HCT116 (cell line): Measurements from ENCODE around the gene SHC2. TPM values are rescaled to one million over a fixed set of nuclear protein-coding genes. Genes with fewer than 3 reads are reported as not detected.

Experiments used
- ATAC-seq: fragments of 200-7000 bp; cut with Tn5 transposase; 2 replicates; pipeline ENCODE4 v1.9.1; 2020; ENCODE audit warnings: mild to moderate bottlenecking, moderate library complexity
- BruUV-seq: library from RNA; stranded (reverse); fragments of 400-500 nt; replicated peaks from 2 replicates; lab custom pipeline; 2021; lab: Mats Ljungman, UMichigan
- CTCF ChIA-PET: fragments of 300-600 bp; sonication (Branson Sonifier 250); formaldehyde crosslinking; loops from one replicate; lab custom pipeline; 2021; ENCODE audit warnings: antibody characterized with exemption; lab: Charles Lee
- POLR2A ChIA-PET: fragments of 300-600, 350-600 bp; sonication (Branson Sonifier 250); formaldehyde crosslinking; loops from one replicate; lab custom pipeline; 2021; ENCODE audit warnings: antibody characterized with exemption; lab: Charles Lee
- RAD21 ChIA-PET, 2 experiments: fragments of 300-600 bp; sonication (Branson Sonifier 250); formaldehyde crosslinking; loops; one replicate each; lab custom pipeline; 2023; ENCODE audit warnings: low total read pairs in 2 of 2; ENCODE audit not compliant: uncharacterized antibody in 2 of 2, unreplicated experiment in 2 of 2, low non-redundant PET in 1 of 2; lab: Charles Lee
- DNase-seq: peaks from one replicate; pipeline ENCODE4 v3.0.0-alpha.2; 2010; ENCODE audit warnings: low read depth, low spot score
- H2AFZ ChIP-seq: fragments of 200-600 bp; shearing (Covaris generic), sonication (generic); 2 replicates; pipeline ENCODE4 v1.6.1; 2017; ENCODE audit warnings: low read depth, mixed run types, mixed read lengths, antibody characterized with exemption, low read length; ENCODE audit not compliant: poor library complexity, severe bottlenecking
- H3K27ac ChIP-seq: 2 replicates; pipeline ENCODE4 v1.5.1; 2012; ENCODE audit warnings: low read depth, low read length
- H3K27me3 ChIP-seq: fragments of 200-600 bp; sonication (generic); 2 replicates; pipeline ENCODE4 v1.6.1; 2016; ENCODE audit warnings: mixed run types, low read length, mixed read lengths; ENCODE audit not compliant: insufficient read depth
- H3K36me3 ChIP-seq, 2 experiments: fragments of 200-500 bp in 1 of 2; fragments of 200-600 bp in 1 of 2; sonication (Bioruptor generic) in 1 of 2; sonication (generic) in 1 of 2; 2 replicates each; pipeline versions ENCODE4 v1.5.1 to v1.6.1; 2014 to 2016; ENCODE audit warnings: low read length in 2 of 2, inconsistent platforms in 1 of 2, mixed read lengths in 1 of 2, mixed run types in 1 of 2; ENCODE audit not compliant: insufficient read depth in 2 of 2, control insufficient read depth in 1 of 2
- H3K4me1 ChIP-seq, 2 experiments: fragments of 200-600 bp in 1 of 2; sonication (generic) in 1 of 2; 2 replicates each; pipeline versions ENCODE4 v1.5.1 to v1.6.1; 2012 to 2017; ENCODE audit warnings: low read length in 2 of 2, inconsistent platforms in 1 of 2, mild to moderate bottlenecking in 1 of 2, mixed read lengths in 1 of 2, mixed run types in 1 of 2, moderate library complexity in 1 of 2; ENCODE audit not compliant: insufficient read depth in 2 of 2, control insufficient read depth in 1 of 2
- H3K4me2 ChIP-seq: fragments of 200-600 bp; sonication (generic); 2 replicates; pipeline ENCODE4 v1.6.1; 2017; ENCODE audit warnings: mixed run types, low read length, mixed read lengths
- H3K4me3 ChIP-seq, 2 experiments: fragments of 200-600 bp in 1 of 2; sonication (generic) in 1 of 2; replicated peaks in 1 of 2; 2 replicates each; pipeline ENCODE4 v1.5.1; 2011 to 2016; ENCODE audit warnings: low read length in 2 of 2, control low read depth in 1 of 2, low read depth in 1 of 2, mild to moderate bottlenecking in 1 of 2, mixed read lengths in 1 of 2, mixed run types in 1 of 2
- H3K79me2 ChIP-seq: fragments of 200-600 bp; sonication (generic); 2 replicates; pipeline ENCODE4 v1.6.1; 2017; ENCODE audit warnings: mild to moderate bottlenecking, mixed run types, low read length, moderate library complexity, mixed read lengths; ENCODE audit not compliant: insufficient read depth
- H3K9ac ChIP-seq: fragments of 200-600 bp; sonication (generic); 2 replicates; pipeline ENCODE4 v1.6.1; 2016; ENCODE audit warnings: low read length, mixed read lengths
- H3K9me2 ChIP-seq: fragments of 200-600 bp; sonication (generic), shearing (Covaris generic); 2 replicates; pipeline ENCODE4 v1.6.1; 2017; ENCODE audit warnings: mixed run types, mild to moderate bottlenecking, moderate library complexity; ENCODE audit not compliant: insufficient read depth
- H3K9me3 ChIP-seq, 2 experiments: fragments of 200-500 bp in 1 of 2; fragments of 200-600 bp in 1 of 2; sonication (Bioruptor generic) in 1 of 2; sonication (generic) in 1 of 2; 2 replicates each; pipeline ENCODE4 v1.6.1; 2014 to 2017; ENCODE audit warnings: low read length in 2 of 2, mixed read lengths in 2 of 2, inconsistent platforms in 1 of 2, low read depth in 1 of 2, mild to moderate bottlenecking in 1 of 2, mixed run types in 1 of 2, moderate library complexity in 1 of 2; ENCODE audit not compliant: control insufficient read depth in 1 of 2, insufficient read depth in 1 of 2
- H4K20me1 ChIP-seq: fragments of 200-600 bp; sonication (generic), shearing (Covaris generic); 2 replicates; pipeline ENCODE4 v1.6.1; 2017; ENCODE audit warnings: mixed run types, mild to moderate bottlenecking, moderate library complexity; ENCODE audit not compliant: insufficient read depth
- EZH2phosphoT487 ChIP-seq: fragments of 200-600 bp; IDR thresholded peaks from 2 replicates; pipeline ENCODE4 v1.6.1; 2018; ENCODE audit warnings: antibody characterized with exemption, borderline replicate concordance
- POLR2AphosphoS5 ChIP-seq: IDR thresholded peaks from 2 replicates; pipeline ENCODE4 v1.6.1; 2011; ENCODE audit warnings: mild to moderate bottlenecking, low read depth, low read length, moderate library complexity
- SIN3A ChIP-seq: IDR thresholded peaks from 2 replicates; pipeline ENCODE4 v1.6.1; 2012; ENCODE audit warnings: low read depth
- YY1 ChIP-seq: IDR thresholded peaks from 2 replicates; pipeline ENCODE4 v1.6.1; 2011; ENCODE audit warnings: low read length, low read depth, moderate library complexity, mild to moderate bottlenecking; ENCODE audit not compliant: insufficient replicate concordance; ENCODE audit errors: extremely low read depth
- ZNF274 ChIP-seq: fragments of 200-500 bp; sonication (Bioruptor generic); IDR thresholded peaks from 2 replicates; pipeline ENCODE4 v1.6.1; 2014; ENCODE audit warnings: mild to moderate bottlenecking, low read depth, low read length, inconsistent platforms
- intact Hi-C: fragments of 100-400 bp; cut with micrococcal nuclease; formaldehyde crosslinking; loops from 2 replicates; pipeline ENCODE4 v1.10.0; 2022
- total RNA-seq: library from RNA; stranded (reverse); gene quantifications from one replicate; pipeline ENCODE4 v1.2.1, GENCODE V29; 2021; ENCODE audit not compliant: unreplicated experiment
- TF ChIP-seq, protein P1 (sequence below): IDR thresholded peaks from 2 replicates; pipeline ENCODE4 v1.6.1; 2012
- TF ChIP-seq, protein P2 (sequence below): IDR thresholded peaks from 2 replicates; pipeline ENCODE4 v1.6.1; 2012; ENCODE audit warnings: low read depth

Gene SHC2
- total RNA-seq, 1 experiment from 2014 or later = 2.5 TPM

DNA sequence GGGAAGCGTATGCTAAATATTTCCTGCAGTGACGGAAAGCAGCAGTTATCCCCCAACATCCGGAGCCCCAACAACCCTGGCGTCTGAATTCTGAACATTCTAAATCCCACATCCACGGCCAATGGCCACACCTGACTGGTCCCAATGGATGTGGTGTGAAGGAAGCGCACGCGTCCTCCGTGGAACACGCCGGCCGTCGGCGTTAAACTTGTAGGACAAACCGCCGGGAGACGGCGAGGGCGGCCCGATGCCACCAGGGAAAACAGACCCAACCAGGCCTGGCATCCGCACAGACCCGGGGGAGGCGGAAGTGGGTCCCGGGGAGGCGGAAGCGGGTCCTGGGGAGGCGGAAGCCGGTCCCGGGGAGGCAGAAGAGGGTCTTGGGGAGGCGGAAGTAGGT lies 3.2 kb downstream of the SHC2 start:
- peaks cover 7 to 24% of the 10 kb centered on the region in 2 experiments; a peak in 3 of 4 replicates for H3K4me1 ChIP-seq
- H2AFZ ChIP-seq = no peak overlapping the region
- H3K4me3 ChIP-seq = no peak overlapping the region
- intact Hi-C loops = no loop called here
- ATAC-seq (no peak), DNase-seq (no peak)
- H3K9ac ChIP-seq = no peak overlapping the region
- no peaks in the 10 kb centered on the region for H3K79me2 ChIP-seq
- H4K20me1 ChIP-seq = no peaks in the 10 kb centered on the region
- no peaks in the 10 kb centered on the region for H3K36me3 ChIP-seq
- H3K9me3 ChIP-seq = no peaks in the 10 kb centered on the region
- no peak for TF ChIP-seq YY1
- TF ChIP-seq, protein P1, sequence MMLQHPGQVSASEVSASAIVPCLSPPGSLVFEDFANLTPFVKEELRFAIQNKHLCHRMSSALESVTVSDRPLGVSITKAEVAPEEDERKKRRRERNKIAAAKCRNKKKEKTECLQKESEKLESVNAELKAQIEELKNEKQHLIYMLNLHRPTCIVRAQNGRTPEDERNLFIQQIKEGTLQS = no peak
- H3K4me2 ChIP-seq = no peak overlapping the region
- ChIA-PET CTCF (no interaction called here), RAD21 (no interaction called here), POLR2A (no interaction called here)
- H3K27me3 ChIP-seq = no peaks in the 10 kb centered on the region
- no TSS peak for BruUV-seq
- no peaks in the 10 kb centered on the region for H3K9me2 ChIP-seq
- H3K27ac ChIP-seq = no peak overlapping the region

DNA sequence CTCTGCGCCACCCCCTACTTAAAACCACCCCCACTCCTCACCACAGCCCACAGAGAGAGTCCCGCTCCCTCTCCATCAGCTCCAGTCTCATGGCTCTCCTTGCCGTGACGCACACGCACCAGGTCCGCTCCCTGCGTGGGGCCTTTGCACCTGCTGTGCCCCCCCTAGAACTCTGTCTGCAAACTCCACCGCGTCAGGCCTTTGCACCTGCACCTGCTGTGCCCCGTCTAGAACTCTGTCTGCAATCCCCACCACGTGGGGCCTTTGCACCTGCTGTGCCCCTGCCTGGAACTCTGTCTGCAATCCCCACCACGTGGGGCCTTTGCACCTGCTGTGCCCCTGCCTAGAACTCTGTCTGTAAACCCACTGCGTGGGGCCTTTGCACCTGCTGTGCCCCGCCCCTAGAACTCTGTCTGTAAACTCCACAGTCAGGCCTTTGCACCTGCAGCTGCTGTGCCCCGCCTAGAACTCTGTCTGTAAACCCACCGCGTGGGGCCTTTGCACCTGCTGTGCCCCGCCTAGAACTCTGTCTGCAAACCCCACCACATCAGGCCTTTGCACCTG lies 4.2 kb downstream of the SHC2 start:
- H3K9ac ChIP-seq = no peak overlapping the region
- TF ChIP-seq ZNF274 (no peak), POLR2AphosphoS5 (no peak), SIN3A (no peak), EZH2phosphoT487 (no peak), YY1 (no peak)
- TF ChIP-seq, protein P2, sequence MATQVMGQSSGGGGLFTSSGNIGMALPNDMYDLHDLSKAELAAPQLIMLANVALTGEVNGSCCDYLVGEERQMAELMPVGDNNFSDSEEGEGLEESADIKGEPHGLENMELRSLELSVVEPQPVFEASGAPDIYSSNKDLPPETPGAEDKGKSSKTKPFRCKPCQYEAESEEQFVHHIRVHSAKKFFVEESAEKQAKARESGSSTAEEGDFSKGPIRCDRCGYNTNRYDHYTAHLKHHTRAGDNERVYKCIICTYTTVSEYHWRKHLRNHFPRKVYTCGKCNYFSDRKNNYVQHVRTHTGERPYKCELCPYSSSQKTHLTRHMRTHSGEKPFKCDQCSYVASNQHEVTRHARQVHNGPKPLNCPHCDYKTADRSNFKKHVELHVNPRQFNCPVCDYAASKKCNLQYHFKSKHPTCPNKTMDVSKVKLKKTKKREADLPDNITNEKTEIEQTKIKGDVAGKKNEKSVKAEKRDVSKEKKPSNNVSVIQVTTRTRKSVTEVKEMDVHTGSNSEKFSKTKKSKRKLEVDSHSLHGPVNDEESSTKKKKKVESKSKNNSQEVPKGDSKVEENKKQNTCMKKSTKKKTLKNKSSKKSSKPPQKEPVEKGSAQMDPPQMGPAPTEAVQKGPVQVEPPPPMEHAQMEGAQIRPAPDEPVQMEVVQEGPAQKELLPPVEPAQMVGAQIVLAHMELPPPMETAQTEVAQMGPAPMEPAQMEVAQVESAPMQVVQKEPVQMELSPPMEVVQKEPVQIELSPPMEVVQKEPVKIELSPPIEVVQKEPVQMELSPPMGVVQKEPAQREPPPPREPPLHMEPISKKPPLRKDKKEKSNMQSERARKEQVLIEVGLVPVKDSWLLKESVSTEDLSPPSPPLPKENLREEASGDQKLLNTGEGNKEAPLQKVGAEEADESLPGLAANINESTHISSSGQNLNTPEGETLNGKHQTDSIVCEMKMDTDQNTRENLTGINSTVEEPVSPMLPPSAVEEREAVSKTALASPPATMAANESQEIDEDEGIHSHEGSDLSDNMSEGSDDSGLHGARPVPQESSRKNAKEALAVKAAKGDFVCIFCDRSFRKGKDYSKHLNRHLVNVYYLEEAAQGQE = no peak
- no peaks in the 10 kb centered on the region for H3K9me3 ChIP-seq
- BruUV-seq = no TSS peak
- H3K36me3 ChIP-seq = no peaks in the 10 kb centered on the region
- no peaks in the 10 kb centered on the region for H3K79me2 ChIP-seq
- peaks cover 2 to 15% of the 10 kb centered on the region in 2 experiments; a peak in 2 of 4 replicates for H3K4me1 ChIP-seq
- H2AFZ ChIP-seq = no peak overlapping the region
- ATAC-seq (no peak), DNase-seq (no peak)
- ChIA-PET CTCF (no interaction called here), RAD21 (no interaction called here), POLR2A (no interaction called here)
- H3K27me3 ChIP-seq = no peaks in the 10 kb centered on the region
- H3K9me2 ChIP-seq = no peaks in the 10 kb centered on the region
- H3K4me3 ChIP-seq = no peak overlapping the region
- intact Hi-C loops = no loop called here
- H4K20me1 ChIP-seq = no peaks in the 10 kb centered on the region
- no peak overlapping the region for H3K4me2 ChIP-seq
- H3K27ac ChIP-seq = no peak overlapping the region
